Measurements from ENCODE around the gene DNAI1.

DNA sequence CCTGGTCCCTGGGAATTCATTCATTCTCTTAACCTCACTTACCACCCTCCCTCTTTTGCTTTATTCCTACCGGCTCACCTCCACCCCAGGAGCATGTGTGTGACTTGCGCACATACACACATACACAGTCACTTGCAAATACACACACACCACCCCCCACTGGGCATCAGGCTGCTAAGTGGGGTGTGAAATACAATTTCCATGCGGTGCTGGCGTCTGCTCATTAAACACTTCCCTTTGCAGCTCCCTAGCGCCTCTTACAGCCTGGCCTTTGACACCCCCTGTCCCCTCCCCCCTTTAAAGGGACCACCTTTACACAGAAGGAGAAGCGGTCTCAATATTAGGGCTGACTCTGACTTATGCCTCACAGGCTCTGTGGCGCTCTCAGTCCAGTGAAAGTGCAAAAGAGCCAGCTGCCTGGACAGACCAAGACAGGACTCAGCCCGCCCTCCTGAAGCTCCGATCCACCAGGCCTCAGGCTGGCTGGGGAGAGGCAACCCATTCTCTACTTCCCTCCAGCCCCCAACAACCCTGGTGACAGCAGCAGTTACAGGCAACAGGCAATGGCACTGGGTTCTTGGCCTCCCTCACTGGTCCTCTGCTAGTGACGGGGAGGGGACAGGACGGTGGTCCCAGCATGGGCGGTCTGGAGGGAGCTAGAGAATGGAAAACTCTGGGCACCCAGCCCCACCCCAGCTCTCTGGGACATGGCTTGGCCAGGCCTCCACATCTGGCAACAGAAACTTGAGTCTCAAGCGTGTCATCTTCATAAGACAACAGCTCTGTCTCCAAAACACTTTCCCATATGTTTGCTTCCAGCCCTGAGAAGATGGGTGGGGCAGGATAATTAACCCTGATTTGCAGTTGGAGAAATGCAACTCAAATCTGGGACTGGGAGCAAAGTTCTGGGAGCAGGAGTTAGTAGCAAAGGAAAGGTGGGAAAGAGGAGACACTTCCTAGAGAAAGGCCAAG lies 52.2 kb downstream of the DNAI1 start:
- TF ChIP-seq POLR2AphosphoS5 (IDR thresholded peaks at IDR 0.05) = no peak
- TF ChIP-seq, protein P1, sequence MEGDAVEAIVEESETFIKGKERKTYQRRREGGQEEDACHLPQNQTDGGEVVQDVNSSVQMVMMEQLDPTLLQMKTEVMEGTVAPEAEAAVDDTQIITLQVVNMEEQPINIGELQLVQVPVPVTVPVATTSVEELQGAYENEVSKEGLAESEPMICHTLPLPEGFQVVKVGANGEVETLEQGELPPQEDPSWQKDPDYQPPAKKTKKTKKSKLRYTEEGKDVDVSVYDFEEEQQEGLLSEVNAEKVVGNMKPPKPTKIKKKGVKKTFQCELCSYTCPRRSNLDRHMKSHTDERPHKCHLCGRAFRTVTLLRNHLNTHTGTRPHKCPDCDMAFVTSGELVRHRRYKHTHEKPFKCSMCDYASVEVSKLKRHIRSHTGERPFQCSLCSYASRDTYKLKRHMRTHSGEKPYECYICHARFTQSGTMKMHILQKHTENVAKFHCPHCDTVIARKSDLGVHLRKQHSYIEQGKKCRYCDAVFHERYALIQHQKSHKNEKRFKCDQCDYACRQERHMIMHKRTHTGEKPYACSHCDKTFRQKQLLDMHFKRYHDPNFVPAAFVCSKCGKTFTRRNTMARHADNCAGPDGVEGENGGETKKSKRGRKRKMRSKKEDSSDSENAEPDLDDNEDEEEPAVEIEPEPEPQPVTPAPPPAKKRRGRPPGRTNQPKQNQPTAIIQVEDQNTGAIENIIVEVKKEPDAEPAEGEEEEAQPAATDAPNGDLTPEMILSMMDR (IDR thresholded peaks at IDR 0.05 in 8 of 11, conservative IDR thresholded peaks at IDR 0.05 in 3 of 11) = no peak
